A172 (cell line): ENCODE data around the gene SSR3. TPM values are rescaled to one million over a fixed set of nuclear protein-coding genes. Genes with fewer than 3 reads are reported as not detected.
A peak's percentile ranks its signal among the peaks of the same experiment; 100 is the strongest.
"Not testable (repeated sequence)": the region's sequence is repeated elsewhere in the genome, so short reads cannot be mapped to it uniquely, and the experiment has no call there.

Source experiments
- DNase-seq: peaks from one replicate; pipeline ENCODE4 v3.0.0-alpha.2; 2015; ENCODE audit warnings: low spot score
- total RNA-seq: library from RNA; depleted of rRNA; stranded (reverse); fragments of >200 nt; shearing (Covaris generic); gene quantifications from 2 replicates; pipeline ENCODE4 v1.2.3, GENCODE V29; 2014

SSR3 gene
- total RNA-seq, 1 experiment from 2014 or later: 285 TPM

DNA sequence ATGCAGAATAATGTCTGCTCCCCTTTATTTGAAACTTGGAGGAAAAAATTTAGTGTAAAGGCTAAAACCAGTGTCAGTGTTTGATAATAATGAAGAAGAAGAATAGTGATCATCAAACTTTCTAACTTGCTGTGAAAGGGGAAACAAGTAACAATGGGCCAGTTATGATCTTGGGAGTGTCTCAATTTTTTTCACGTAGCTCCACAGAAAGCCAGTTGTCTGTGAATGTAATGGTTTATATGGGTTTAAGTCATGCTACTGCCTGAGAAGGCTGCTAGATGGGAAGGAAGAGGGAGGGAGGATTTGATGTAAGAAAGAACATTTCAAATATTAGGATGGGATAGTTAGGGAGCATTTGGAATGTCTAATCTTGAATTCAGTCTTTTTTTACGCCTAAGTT is 21.1 kb upstream of the SSR3 start:
- no peak for DNase-seq

DNA sequence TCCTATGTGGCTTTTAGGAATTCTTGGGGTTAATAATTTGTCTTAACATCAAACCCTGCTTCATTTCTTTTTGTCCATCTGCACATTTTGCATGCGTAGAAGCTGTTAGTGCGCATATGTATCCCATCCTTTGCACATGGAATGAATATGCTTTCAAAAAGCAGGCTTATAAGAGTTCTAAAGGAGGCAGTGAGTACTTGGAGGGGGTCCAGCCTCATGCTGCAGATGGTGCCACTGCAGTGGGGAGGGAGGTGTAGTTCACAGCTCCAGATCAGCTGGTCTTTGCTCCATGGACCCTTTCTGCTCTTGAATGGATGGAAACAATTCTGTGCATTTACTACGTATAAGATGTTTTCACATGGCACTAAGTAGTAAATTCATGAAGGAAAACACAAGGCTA is 20.7 kb upstream of the SSR3 start:
- DNase-seq: no peak

DNA sequence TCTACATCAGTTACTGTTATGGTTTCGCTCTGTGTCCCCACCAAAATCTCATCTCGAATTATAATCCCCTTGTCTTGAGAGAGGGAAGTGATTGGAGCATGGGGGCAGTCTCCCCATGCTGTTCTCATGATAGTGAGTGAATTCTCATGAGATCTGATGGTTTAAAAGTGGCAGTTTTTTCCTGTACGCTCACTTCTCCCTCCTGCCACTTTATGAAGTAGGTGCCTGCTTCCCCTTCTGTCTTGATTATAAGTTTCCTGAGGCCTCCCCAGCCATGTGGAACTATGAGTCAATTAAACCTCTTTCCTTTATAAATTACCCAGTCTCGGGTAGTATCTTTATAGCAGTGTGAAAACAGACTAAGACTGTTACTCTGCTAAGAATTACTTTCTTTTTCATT is 15.0 kb upstream of the SSR3 start:
- not testable (repeated sequence) for DNase-seq

DNA sequence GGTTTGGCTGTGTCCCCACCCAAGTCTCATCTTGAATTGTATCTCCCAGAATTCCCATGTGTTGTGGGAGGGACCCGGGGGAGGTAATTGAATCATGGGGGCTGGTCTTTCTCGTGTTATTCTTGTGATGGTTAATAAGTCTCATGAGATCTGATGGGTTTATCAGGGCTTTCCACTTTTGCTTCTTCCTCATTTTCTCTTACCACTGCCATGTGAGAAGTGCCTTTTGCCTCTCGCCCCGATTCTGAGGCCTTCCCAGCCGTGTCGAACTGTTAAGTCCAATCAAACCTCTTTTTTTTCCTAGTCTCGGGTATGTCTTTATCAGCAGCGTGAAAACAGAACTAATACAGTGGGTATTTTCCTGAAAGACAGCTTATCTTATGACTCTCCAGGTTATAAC is 14.1 kb upstream of the SSR3 start:
- DNase-seq: not testable (repeated sequence)

DNA sequence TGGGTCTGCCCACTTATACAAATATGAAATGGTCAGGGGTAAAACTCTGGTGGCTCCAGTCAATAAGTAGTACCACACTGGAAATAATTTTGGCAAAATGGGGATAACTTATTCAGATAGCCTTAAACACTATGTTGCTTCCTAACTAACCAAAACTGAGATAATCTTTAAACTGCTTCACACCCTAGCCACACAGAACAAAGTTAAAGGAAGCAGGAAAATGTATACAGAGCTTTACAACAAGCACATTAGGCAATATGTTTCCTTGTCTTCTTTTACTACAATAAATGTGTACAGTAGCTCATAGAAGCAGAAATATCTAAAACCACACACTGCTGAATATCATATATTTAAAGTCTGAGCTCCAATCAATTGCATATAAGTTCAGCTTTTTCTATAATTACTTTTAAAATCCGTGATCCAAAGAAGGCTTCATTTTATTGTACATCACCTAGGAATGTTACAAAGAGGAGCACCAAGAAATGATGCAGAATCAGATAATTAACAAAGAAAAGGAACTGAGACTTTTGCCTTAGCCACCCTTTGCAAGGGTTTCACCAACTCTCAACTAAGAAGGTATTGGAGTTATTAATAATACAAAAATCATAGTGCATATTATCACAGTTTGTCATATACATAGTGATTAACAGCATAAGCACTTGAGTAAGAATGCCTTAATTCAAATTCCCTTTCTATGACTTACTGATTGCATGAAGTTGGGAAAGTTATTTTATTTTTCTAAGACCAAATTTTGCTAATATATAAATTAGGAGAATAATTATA is 9.2 kb upstream of the SSR3 start:
- DNase-seq: no peak

DNA sequence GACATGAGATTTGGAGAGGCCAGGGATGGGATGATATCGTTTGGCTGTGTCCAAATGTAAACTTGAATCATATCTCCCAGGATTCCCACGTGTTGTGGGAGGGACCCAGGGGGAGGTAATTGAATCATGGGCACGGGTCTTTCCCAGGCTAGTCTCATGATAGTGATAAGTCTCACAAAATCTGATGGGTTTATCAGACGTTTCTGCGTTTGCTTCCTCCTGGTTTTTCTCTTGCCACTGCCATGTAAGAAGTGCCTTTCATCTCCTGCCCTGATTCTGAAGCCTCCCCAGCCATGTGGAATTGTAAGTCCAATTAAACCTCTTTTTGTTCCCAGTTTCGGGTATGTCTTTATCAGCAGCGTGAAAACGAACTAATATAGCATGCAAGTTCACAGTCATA is 7.6 kb upstream of the SSR3 start:
- DNase-seq: not testable (repeated sequence)

DNA sequence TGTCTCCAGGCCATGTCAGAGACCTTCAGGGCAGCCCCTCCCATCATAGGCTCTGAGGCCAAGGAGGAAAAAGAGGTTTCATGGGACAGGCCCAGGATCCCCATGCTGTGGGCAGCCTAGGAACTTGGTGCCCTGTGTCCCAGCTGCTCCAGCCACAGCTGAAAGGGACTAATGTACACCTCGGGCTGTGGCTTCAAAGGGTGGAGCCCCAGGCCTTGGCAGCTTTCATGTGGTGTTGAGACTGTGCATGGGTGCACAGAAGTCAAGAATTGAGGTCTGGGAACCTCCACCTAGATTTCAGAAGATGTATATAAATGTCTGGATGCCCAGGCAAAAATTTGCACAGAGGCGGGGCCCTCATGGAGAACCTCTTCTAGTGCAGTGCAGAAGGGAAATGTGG is 6.6 kb upstream of the SSR3 start:
- DNase-seq: no peak

DNA sequence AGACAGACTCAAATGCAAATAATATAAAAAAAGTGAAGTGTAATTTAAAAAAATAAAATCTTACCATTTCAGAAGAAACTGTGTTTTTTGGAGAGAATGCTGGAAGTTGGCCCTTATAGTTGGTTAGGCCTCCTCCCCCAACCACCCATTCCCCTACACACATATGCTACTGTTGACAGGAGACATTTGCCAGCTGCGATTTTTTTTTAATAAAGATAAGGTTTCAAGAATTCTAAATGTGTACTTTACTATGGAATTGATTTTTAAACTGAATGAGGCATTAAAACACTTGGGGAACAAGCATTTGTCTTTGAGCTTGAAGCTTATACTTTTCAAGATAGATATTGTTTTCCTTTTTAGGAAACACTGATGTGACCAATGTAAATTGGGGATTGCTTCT is 4.4 kb upstream of the SSR3 start:
- DNase-seq: no peak

DNA sequence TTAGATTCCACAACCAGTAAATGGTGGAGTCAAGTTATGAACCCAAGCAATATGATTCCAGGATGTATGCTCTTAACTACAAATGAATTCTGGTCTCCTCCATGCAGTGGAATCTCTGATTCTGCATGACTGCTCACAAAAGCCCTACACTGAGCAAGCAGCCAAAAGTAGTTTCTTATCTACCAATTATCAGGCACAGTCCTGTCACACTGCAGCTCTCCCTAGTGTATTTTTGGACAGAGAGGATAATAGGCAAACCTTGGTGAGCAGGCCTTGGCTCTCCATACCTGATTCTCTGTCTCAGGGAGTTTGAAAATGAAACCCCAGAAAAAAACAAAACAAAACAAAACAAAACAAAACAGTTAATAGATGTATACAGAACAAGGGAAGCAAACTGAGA is 3.5 kb upstream of the SSR3 start:
- DNase-seq: no peak

DNA sequence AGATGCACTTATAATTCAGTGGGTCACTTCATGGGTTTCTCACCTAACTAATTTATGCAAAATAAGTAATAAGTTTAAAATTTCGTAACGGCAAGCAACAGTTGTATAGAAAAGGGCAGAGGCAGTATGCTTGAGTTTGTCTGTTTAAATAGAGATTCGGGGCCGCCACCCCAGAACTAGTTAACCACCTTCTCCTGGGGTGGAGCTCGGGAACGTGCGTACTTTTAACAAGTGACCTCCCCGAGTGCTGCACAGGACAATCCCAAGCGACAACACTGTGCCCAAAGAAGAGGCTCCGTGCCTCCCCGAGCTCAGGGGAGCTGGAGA is 439 bp downstream of the SSR3 start:
- peak; percentile 30 for DNase-seq

DNA sequence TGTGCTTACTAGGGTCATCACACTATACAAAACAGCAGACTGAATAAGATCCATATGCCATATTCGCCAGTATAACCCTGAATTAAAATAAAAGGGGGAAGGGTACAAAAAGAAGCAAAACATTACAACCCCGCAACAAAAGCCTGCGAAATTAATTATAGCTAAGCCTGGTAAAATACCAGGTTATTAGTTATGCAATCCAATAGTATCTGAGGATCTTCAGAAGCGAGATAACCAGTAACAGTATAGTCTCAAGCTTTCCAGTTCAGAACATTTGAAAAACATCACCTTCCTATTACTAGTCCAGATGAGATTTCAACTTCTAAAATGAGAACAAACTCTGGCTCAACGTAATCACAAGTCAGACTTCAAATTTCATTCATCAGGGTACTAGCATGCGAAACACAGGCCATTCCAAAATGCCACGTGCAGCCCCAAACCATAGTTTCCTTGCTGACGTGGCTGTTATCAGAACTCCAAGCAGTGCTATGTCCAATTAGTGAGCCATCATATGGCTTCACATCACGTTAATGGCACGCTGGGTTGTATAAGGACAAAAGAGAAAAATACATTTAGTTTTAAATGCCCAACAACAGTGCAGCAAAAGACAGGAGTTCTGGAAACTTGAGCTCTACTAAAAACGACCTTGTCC is 1.1 kb downstream of the SSR3 start:
- peak; percentile 42 for DNase-seq

DNA sequence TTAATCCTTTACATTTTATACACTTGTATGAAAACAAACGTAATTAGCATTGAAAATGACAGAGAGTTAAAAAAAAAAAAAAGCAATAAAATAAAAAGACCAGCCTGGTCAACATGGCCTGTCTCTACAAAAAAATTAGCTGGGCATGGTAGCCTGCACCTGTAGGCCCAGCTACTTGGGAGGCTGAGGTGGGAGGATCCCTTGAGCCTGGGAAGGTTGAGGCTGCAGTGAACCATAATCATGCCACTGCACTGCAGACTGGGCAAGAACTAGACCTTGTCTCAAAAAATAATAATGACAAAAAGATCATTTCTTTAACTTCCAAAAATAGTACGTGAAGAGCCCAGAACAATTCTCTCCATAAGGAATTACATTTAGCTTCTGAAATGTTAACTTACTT is 1.9 kb downstream of the SSR3 start:
- DNase-seq: no peak

DNA sequence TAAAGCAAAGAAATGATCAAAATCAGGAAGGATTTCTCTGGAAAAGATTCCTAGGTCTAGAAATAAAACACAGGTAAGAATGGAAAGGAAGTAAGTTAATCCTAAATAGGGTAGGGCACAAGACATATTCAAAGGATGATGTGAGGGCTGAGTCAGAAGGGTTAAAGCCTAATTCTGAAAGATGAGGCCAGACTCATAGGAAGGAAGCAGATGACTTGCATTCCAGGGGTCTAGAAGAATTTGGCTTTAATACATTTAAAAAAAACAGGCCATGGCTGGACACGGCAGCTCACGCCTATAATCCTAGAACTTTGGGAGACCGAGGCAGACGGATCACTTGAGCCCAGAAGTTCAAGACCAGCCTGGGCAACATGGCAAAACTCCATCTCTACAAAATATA is 3.2 kb downstream of the SSR3 start:
- peak; percentile 78 for DNase-seq

DNA sequence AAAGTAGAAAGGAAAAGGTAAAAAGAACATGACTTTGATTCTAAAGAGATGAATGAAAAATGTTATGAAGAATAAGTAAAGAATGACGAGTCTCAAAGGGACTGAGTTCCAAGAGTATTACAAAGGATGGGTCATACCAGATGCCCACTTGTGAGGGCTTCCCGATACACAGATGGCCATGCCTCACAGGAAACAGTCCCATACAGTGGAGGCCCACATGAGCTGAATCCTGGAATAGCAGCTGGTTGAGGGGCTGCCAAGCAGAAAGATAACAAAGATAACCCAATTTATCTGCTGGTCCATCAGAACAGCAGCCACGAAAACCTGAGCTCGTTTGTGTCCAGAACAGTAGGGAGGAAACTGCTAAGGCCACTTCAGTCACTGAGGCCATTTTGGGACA is 3.7 kb downstream of the SSR3 start:
- peak; percentile 51 for DNase-seq

DNA sequence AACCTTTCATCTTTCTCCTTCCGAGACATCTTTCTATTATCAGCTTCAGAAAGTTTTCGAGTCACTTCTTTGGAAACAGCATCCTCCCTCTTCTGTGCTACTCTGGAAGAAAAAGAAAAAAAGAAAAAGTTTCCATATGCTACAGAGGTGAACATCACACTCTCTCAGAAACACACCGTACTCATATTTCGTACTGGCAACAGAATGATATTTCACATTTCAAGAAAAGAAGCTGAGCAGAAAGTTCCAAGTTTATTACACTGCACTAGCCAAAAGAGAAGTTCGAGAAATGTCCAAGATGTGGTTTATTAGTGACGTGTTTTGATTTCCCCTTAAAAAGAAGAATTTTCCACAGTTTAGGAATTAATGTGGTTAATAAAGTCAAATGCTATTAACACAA is 6.0 kb downstream of the SSR3 start:
- DNase-seq: no peak

DNA sequence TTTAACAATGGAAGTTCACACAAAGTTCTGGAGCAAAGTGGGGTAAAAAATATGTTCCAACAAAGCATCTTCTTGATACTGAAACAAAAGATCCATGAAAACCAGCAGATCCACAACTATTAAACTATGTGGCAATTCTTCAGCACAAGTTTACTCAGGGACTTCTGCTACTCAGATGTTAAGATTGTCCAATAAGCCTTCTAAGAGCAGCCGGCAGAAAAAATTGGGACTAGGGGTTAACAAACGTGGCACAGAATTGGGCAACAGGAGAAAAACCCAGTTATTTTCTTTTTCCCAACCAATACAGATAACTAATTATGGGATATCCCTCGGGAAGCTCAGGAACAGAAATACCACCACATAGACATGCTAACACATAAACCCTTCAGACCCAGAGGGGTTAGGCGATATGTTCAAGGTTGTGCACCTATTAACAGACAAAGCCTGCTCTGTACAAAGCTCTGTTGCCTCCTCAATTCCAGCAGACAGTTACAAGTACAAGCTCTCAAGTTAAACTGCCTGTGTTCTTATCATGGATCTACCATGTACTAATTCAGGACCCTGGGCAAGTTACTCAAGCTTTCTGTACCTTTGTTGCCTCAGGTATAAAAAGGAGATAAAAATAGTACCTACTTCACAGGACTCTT is 6.8 kb downstream of the SSR3 start:
- no peak for DNase-seq

DNA sequence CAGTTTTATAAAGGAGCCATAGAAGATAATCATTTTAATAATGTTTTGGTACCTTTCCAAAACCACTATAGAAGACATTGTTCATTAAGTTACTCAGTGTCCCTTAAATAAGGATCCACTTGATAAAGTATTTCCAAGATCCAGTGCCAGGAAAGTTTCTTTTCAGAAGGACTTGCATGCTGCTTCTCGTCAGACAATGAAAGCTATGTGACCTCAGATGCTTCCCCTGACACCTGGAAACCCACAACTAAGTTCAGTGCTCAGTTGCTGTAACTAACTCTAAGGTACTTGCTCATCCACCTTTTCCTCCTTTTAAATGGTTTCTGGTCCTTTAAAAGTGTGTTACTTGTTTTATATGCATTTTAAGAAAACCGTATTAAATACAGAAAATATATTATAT is 7.3 kb downstream of the SSR3 start:
- DNase-seq: no peak

DNA sequence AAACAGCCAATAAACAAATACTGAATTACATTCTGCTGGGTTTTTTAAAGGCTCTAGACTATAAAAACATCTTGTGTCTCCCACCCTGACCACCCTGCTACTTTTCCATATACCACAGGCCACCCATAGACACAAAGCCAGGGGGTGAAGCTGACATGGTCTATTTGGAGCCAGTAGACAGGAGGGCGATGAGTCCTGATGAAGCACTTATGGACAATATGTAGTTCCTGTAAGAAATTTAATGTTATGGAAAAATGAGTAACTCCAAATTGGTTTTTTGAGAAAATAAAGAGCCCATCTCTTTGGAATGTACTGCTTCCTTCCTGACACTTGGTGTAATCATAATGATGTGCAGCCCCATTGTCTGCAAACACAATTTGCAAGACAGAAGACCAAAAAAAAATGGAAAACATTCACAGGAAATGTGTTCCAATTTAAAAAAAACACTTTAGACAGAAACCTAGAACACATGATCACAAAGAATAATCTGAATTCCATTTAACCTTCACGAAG is 11.8 kb downstream of the SSR3 start:
- no peak for DNase-seq

DNA sequence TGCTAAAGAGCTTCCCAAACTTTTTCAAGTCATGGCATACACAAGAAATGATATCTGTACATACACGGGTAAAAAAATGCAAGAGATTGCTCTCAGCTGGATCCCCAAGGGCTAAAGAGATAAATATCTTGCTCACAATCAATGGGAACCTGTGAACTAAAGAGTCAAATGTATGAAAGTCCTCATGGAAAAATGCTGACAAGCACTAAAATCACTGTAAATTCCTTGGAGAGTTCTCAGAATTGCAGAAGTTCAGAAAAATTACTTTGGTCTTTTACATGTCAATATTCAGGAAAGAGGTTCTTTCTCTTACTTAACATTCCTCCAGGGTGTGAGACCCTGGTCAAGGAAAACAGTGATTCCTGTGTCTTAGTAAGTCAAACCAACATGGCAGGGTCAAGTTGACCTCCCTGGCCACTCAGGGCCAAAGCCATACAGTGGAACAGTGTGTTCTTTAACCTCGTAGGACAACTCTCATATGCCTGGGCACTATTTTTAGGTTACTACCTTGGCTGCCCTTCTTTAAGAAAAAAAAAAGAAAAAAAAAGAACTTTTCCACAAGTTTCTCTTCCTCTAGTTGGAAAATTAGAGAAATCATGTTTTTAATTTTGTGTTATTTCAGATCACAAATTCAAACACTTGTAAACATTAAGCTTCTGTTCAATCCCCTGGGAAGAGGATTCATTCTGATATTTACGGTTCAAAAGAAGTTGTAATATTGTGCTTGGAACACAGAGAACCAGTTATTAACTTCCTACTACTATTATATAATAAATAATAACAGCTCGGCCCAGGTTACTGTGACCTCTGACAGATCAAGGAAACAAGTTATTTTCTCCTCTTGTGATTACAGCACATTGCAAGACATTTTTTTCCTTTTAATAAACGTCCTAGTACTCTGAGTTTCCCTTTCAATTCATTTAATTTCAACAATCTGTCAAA is 12.5 kb downstream of the SSR3 start:
- no peak for DNase-seq

DNA sequence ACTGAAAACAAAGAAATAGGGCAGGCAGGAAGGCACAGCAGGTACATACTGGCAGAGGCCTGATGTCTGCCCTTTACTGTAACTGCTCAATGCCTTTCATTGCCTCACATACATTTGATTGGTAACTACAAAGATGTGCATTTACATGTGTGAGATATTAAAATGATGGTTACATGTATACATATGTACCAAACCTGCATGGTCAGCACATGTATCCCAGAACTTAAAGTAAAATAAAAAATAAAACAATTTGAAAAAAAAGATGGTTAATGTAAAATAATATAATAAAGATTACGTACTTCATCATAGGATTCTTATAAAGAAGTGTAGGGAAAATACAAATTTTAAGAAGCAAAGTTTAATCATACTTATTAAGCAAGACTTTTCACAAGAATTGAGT is 15.1 kb downstream of the SSR3 start:
- no peak for DNase-seq

DNA sequence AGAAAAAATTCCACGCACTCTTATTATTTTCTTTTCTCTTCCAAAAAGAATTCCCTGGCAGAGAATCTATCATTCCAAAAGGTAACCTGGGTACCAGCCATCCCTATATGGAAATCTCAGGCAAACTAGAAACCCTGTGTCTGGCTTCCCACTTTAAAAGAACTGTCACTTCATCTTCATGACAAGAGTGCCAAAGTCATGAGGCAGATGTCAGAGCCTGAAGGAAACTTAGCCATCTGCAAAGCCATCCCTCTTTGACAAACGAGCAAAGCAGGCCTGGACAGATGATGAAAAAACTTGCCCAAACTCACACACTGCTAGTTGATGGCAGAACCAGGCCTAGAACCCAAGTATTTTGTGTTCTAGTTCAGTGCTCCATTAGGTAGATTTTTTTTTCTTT is 15.9 kb downstream of the SSR3 start:
- DNase-seq: no peak
